Transverse colon (tissue), 4 donors: ENCODE results near the gene PRPSAP2. TPM values are rescaled to one million over a fixed set of nuclear protein-coding genes. Genes with fewer than 3 reads are reported as not detected.
A peak's percentile ranks its signal among the peaks of the same experiment; 100 is the strongest.

Experiments
- DNase-seq: peaks from one replicate; pipeline ENCODE4 v3.0.0-alpha.2; 2019
- H3K27ac ChIP-seq, 4 donors: fragments of 200-600 bp; sonication (generic); 2 replicates each; pipeline ENCODE4 v1.5.1; 2016 to 2018; ENCODE audit warnings: inconsistent platforms in 4 of 4
- H3K27me3 ChIP-seq: fragments of 200-600 bp; sonication (generic); 2 replicates; pipeline ENCODE4 v1.5.1; 2017; ENCODE audit warnings: inconsistent platforms
- H3K36me3 ChIP-seq, 4 donors: fragments of 200-600 bp; sonication (generic); 2 replicates each; pipeline ENCODE4 v1.5.1; 2017 to 2019; ENCODE audit warnings: inconsistent platforms in 4 of 4
- H3K4me1 ChIP-seq, 4 donors: fragments of 200-600 bp; sonication (generic); 2 replicates each; pipeline ENCODE4 v1.5.1; 2017 to 2020; ENCODE audit warnings: inconsistent platforms in 4 of 4
- H3K4me3 ChIP-seq, 4 donors: fragments of 200-600 bp; sonication (generic); 1 replicate in 1 of 4; 2 replicates in 3 of 4; pipeline versions ENCODE4 v1.5.1 to v1.6.1; 2017 to 2019; ENCODE audit warnings: inconsistent platforms in 4 of 4
- H3K9me3 ChIP-seq, 2 donors: fragments of 200-600 bp; sonication (generic); 2 replicates each; pipeline ENCODE4 v1.5.1; 2017 to 2019; ENCODE audit warnings: inconsistent platforms in 2 of 2
- EP300 ChIP-seq: sonication (generic); formaldehyde crosslinking; IDR thresholded peaks from one replicate; pipeline ENCODE4 v1.6.1; 2017; ENCODE audit warnings: antibody characterized with exemption, low read depth
- POLR2A ChIP-seq: fragments of 450-650 bp; IDR thresholded peaks from one replicate; pipeline ENCODE4 v1.6.1; 2016; ENCODE audit warnings: antibody characterized with exemption, mild to moderate bottlenecking, moderate library complexity
- POLR2AphosphoS5 ChIP-seq, 3 donors: sonication (generic); formaldehyde crosslinking; IDR thresholded peaks; one replicate each; pipeline ENCODE4 v1.6.1; 2016; ENCODE audit warnings: antibody characterized with exemption in 3 of 3
- WGBS, 2 donors: methylation state at CpG; one replicate each; pipeline ENCODE4 v1.1.5; 2018; ENCODE audit warnings: low coverage in 1 of 2; 5-methylcytosine and 5-hydroxymethylcytosine counted together
- in situ Hi-C, 4 donors: fragments of 200-750 bp; cut with MboI; loops; one replicate each; pipeline versions ENCODE4 v1.15.0 to v1.15.1; 2017; ENCODE audit warnings: low sequenced_read_pairs in 3 of 4, low pct_ligation_motif_present in 1 of 4, low pct_unique_long_range_greater_than_20kb in 1 of 4
- intact Hi-C: fragments of 100-400 bp; cut with DNase I; formaldehyde crosslinking; loops from one replicate; pipeline ENCODE4 v1.15.1; 2023; ENCODE audit warnings: low total_unique reads
- total RNA-seq, 4 donors: library from RNA; depleted of rRNA; stranded (reverse); fragments of >200 nt; gene quantifications; one replicate each; pipeline ENCODE4 v1.1.0, GENCODE V29; 2016
- TF ChIP-seq, protein P1 (sequence below), 5 experiments: fragments of 200-600 bp in 3 of 5; fragments of 450-650 bp in 2 of 5; sonication (generic) in 3 of 5; IDR thresholded peaks; 1 replicate in 2 of 5; 2 replicates in 3 of 5; pipeline ENCODE4 v1.5.1; 2016 to 2017; ENCODE audit warnings: antibody characterized with exemption in 5 of 5, inconsistent platforms in 3 of 5, mild to moderate bottlenecking in 2 of 5, moderate library complexity in 1 of 5

PRPSAP2 gene
- total RNA-seq, 4 donors from 2014 or later: 22.4 to 77.0 (median 27.2) TPM

DNA sequence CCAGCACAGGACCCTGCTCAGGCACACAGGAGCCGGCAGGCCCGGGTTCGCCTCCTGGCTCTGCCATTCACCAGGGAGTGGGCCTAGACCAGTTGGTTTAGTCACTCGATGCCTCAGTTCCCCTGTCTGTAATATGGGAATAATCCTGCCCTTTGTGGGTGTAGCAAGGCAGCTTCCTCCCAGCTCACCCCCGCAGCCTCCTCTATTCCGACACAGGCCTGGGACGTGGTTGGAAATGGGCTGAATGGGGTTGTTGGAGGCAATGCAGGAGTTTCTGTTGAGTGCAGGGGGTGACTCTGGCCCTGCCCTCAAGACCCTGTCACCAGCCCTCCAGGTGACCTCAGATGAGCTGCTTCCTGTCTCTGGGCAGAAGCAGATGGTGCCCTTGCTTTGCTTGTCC lies 113.9 kb downstream of the PRPSAP2 start:
- TF ChIP-seq POLR2AphosphoS5 (IDR thresholded peaks at IDR 0.05) (no peak), EP300 (no peak), POLR2A (no peak)
- TF ChIP-seq, protein P1, sequence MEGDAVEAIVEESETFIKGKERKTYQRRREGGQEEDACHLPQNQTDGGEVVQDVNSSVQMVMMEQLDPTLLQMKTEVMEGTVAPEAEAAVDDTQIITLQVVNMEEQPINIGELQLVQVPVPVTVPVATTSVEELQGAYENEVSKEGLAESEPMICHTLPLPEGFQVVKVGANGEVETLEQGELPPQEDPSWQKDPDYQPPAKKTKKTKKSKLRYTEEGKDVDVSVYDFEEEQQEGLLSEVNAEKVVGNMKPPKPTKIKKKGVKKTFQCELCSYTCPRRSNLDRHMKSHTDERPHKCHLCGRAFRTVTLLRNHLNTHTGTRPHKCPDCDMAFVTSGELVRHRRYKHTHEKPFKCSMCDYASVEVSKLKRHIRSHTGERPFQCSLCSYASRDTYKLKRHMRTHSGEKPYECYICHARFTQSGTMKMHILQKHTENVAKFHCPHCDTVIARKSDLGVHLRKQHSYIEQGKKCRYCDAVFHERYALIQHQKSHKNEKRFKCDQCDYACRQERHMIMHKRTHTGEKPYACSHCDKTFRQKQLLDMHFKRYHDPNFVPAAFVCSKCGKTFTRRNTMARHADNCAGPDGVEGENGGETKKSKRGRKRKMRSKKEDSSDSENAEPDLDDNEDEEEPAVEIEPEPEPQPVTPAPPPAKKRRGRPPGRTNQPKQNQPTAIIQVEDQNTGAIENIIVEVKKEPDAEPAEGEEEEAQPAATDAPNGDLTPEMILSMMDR (IDR thresholded peaks at IDR 0.05): no peak
- no peak for DNase-seq
- Histone ChIP-seq H3K27me3 (no peaks in the 10 kb centered on the region), H3K9me3 (no peaks in the 10 kb centered on the region), H3K4me3 (no peak overlapping the region), H3K4me1 (peaks cover 17 to 58% (median 46%) of the 10 kb centered on the region in 4 donors), H3K36me3 (no peaks in the 10 kb centered on the region), H3K27ac (peak overlapping the region in 2 of 4 donors; percentile 83 to 89)
- 95% methylated on average over 7 of the region's 7 CpGs; no CpG with 5 or more reads in 1 of the 2 donors for WGBS, 2 donors
- intact Hi-C loops (no loop called here), in situ Hi-C loops (no loop called here)

DNA sequence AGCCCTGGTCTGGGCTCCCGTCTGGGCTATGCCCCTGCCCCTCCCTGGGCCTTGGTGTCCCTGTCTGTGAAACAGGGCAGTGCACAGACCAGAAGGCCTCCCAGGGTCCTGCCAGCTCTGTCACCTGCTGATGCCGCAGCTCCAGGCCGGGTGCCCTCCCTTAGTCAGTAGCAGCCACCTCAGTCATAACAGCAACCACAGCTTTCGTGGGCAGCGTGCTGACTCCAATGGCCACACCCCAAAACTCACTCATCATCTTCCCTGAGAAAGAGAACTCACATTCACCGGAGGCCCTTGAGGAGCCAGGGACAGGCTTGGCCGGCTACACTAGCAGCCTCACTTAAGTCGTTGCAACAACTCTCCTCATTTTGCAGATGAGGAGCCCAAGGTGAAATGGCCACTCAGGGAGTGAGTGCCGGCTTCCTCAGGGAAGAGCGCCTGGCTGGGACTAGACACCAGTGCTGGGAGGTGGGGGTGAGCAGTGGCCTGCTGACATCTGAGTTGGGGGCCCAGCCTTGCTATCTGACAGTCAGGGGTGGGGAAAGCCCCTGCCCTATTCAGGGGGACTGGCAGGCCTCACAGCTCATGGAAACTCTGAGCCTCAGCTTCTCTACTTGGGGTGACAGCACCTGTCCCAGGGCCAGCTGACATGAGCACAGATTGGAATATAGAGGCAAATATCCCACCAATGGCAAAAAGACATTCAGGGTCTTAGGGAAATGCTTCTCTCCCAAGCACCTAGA lies 116.6 kb downstream of the PRPSAP2 start:
- H3K36me3 ChIP-seq: no peaks in the 10 kb centered on the region
- 84 to 87% methylated on average over 3 to 10 of the region's 10 CpGs for WGBS, 2 donors
- DNase-seq: no peak
- intact Hi-C loops: no loop called here
- no peaks in the 10 kb centered on the region for H3K9me3 ChIP-seq
- TF ChIP-seq EP300: no peak
- no peak for TF ChIP-seq POLR2AphosphoS5 (IDR thresholded peaks at IDR 0.05)
- TF ChIP-seq POLR2A: no peak
- TF ChIP-seq, protein P1 (IDR thresholded peaks at IDR 0.05): no peak
- no peaks in the 10 kb centered on the region for H3K27me3 ChIP-seq
- H3K27ac ChIP-seq: peak overlapping the region; percentile 47 to 72 (median 68)
- in situ Hi-C loops: no loop called here
- no peak overlapping the region for H3K4me3 ChIP-seq
- peaks cover 7 to 40% (median 33%) of the 10 kb centered on the region in 4 donors for H3K4me1 ChIP-seq

DNA sequence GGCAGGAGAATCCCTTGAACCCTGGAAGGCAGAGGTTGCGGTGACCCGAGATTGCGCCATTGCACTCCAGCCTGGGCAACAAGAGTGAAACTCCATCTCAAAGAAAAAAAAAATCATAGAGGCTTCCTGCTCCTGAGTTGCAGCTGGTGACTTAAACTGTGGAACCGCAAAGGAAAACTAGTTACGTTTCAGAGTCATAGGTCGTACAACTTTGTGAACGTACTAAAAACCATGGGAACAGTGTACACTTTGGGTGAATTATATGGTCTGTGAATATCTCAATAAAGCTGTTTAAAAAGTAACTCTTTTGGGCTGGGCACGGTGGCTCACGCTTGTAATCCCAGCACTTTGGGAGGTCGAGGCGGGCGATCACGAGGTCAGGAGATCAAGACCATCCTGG lies 117.7 kb downstream of the PRPSAP2 start:
- no peaks in the 10 kb centered on the region for H3K36me3 ChIP-seq
- TF ChIP-seq POLR2A (no peak), POLR2AphosphoS5 (IDR thresholded peaks at IDR 0.05) (no peak), EP300 (no peak)
- TF ChIP-seq, protein P1 (IDR thresholded peaks at IDR 0.05): no peak
- H3K4me1 ChIP-seq: peaks cover 5 to 36% (median 29%) of the 10 kb centered on the region in 4 donors
- H3K27ac ChIP-seq: peak overlapping the region; percentile 47 to 72 (median 68)
- H3K27me3 ChIP-seq: no peaks in the 10 kb centered on the region
- WGBS, 2 donors: 41 to 58% methylated on average over 5 to 13 of the region's 13 CpGs
- DNase-seq: no peak
- intact Hi-C loops: no loop called here
- H3K9me3 ChIP-seq: no peaks in the 10 kb centered on the region
- H3K4me3 ChIP-seq: no peak overlapping the region
- in situ Hi-C loops: no loop called here

DNA sequence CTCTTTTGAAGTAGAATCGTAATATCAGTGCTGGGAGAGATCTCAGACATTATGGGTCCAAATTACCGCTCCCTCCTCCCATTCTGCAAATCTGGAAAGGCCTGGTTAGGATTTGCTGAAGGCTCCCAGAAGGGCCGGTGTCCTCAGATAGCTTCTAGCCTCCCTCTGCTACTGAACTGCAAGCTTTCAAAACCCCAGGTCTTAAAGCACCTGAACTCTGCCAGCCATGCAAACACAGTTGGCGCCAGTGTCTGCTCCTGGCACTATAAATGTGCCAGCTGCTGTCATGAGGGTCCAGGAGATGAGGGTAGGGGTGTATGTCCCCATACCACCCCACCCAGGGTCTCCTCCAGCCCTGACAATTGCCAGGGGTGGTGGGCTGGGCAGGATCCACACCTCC lies 118.3 kb downstream of the PRPSAP2 start:
- Histone ChIP-seq H3K4me1 (peaks cover 5 to 37% (median 31%) of the 10 kb centered on the region in 4 donors), H3K9me3 (no peaks in the 10 kb centered on the region), H3K36me3 (no peaks in the 10 kb centered on the region), H3K27me3 (no peaks in the 10 kb centered on the region), H3K27ac (peak overlapping the region; percentile 46 to 72 (median 58)), H3K4me3 (no peak overlapping the region)
- in situ Hi-C loops (no loop called here), intact Hi-C loops (no loop called here)
- TF ChIP-seq POLR2AphosphoS5 (IDR thresholded peaks at IDR 0.05): no peak
- no peak for TF ChIP-seq EP300
- TF ChIP-seq, protein P1 (IDR thresholded peaks at IDR 0.05): no peak
- TF ChIP-seq POLR2A: no peak
- no peak for DNase-seq
- 79% methylated on average over 4 of the region's 4 CpGs; no CpG with 5 or more reads in 1 of the 2 donors for WGBS, 2 donors
